ENCODE measurements around the gene TNF. TPM values are rescaled to one million over a fixed set of nuclear protein-coding genes. Genes with fewer than 3 reads are reported as not detected.

TNF gene
- total RNA-seq, 6 experiments from 2014 or later: 0.15 to 1.0 TPM; not detected in 4

- TF ChIP-seq CTCF (IDR thresholded peaks at IDR 0.05): no peak
- TF ChIP-seq POLR2A (IDR thresholded peaks at IDR 0.05): no peak
- Histone ChIP-seq H3K27me3 (no peaks in the 10 kb centered on the region), H3K36me3 (peaks cover 17 to 88% (median 54%) of the 10 kb centered on the region in 4 donors), H3K4me1 (peaks cover 0 to 4% (median under 1%) of the 10 kb centered on the region in 4 donors), H3K9me3 (no peaks in the 10 kb centered on the region), H3K27ac (no peak overlapping the region), H3K4me3 (no peak overlapping the region)
- no peak for ATAC-seq
- DNase-seq: no peak
- intact Hi-C loops (cut with DNase I): no loop called here
- WGBS (ENCODE audit: insufficient coverage, low coverage, low lambda C conversion rate, missing lambda C conversion rate): 93% methylated on average over 5 of the region's 10 CpGs
Observed at GRCh38 chr6:31626952-31627351, 51.6 kb downstream of the TNF start.

- Histone ChIP-seq H3K4me3 (no peak overlapping the region), H3K27ac (no peak overlapping the region), H3K36me3 (peaks cover 17 to 96% (median 54%) of the 10 kb centered on the region in 4 donors), H3K9me3 (no peaks in the 10 kb centered on the region), H3K4me1 (no peaks in the 10 kb centered on the region), H3K27me3 (no peaks in the 10 kb centered on the region)
- no peak for TF ChIP-seq POLR2A (IDR thresholded peaks at IDR 0.05)
- intact Hi-C loops (cut with DNase I): no loop called here
- WGBS (ENCODE audit: insufficient coverage, low coverage, low lambda C conversion rate, missing lambda C conversion rate): 95% methylated on average over 12 of the region's 19 CpGs
- DNase-seq: no peak
- no peak for ATAC-seq
Observed at GRCh38 chr6:31627690-31628287, 52.4 kb downstream of the TNF start.

Small RNA genes lying within 50 kb of the gene (small RNA-seq; reads per million reads assigned to genes)
- gene SNORA38 (4.7 to 13.7 reads per million in 2 experiments), gene SNORD117 (171 to 194 reads per million in 2 experiments), gene SNORD84 (0 reads per million in 2 experiments), gene UQCRHP1 (0 reads per million in 2 experiments)

Other genes starting within 250 kb of the TNF start
- 1,000 to 10,000 TPM in 1 of 6 experiments, 100 to 1,000 TPM in 5; 232 to 1,122 (median 585) TPM for gene HLA-B, start 218.4 kb upstream of the TNF start, total RNA-seq
- gene MICA, start 172.0 kb upstream of the TNF start, total RNA-seq: 10 to 100 TPM in 1 of 6 experiments, 1 to 10 TPM in 5; 2.5 to 10.9 (median 6.1) TPM
- 1 to 10 TPM in 4 of 6 experiments, under 1 TPM in 2; 0.48 to 2.0 (median 1.2) TPM for gene MICB, start 77.4 kb upstream of the TNF start, total RNA-seq
- gene MCCD1, start 46.6 kb upstream of the TNF start, total RNA-seq: not detected
- gene DDX39B, start 33.6 kb upstream of the TNF start, total RNA-seq: 100 to 1,000 TPM in 3 of 6 experiments, 10 to 100 TPM in 3; 85.2 to 145 (median 102) TPM
- gene ATP6V1G2, start 29.0 kb upstream of the TNF start, total RNA-seq: under 1 TPM in 3 of 6 experiments, not detected in 3; 0.29 to 0.43 (median 0.42) TPM
- 10 to 100 TPM in 1 of 6 experiments, 1 to 10 TPM in 5; 7.5 to 10.2 (median 8.3) TPM for gene NFKBIL1, start 28.0 kb upstream of the TNF start, total RNA-seq
- under 1 TPM in 1 of 6 experiments, not detected in 5; 0.20 TPM for gene LTA, start 3.3 kb upstream of the TNF start, total RNA-seq
- 1 to 10 TPM in 2 of 6 experiments, under 1 TPM in 4; 0.28 to 2.2 (median 0.62) TPM for gene LTB, start 6.9 kb downstream of the TNF start, total RNA-seq
- gene LST1, start 10.7 kb downstream of the TNF start, total RNA-seq: 10 to 100 TPM in 1 of 6 experiments, 1 to 10 TPM in 5; 1.5 to 21.5 (median 6.7) TPM
- under 1 TPM in 3 of 6 experiments, not detected in 3; 0.20 to 0.55 (median 0.46) TPM for gene NCR3, start 17.4 kb downstream of the TNF start, total RNA-seq
- 10 to 100 TPM in 4 of 6 experiments, 1 to 10 TPM in 2; 6.7 to 28.5 (median 13.0) TPM for gene AIF1, start 39.7 kb downstream of the TNF start, total RNA-seq
- gene PRRC2A, start 45.1 kb downstream of the TNF start, total RNA-seq: 10 to 100 TPM; 34.7 to 59.6 (median 39.4) TPM
- gene BAG6, start 77.1 kb downstream of the TNF start, total RNA-seq: 100 to 1,000 TPM; 114 to 196 (median 142) TPM
- gene APOM, start 80.3 kb downstream of the TNF start, total RNA-seq: 100 to 1,000 TPM; 100 to 182 (median 116) TPM
- gene C6orf47, start 85.2 kb downstream of the TNF start, total RNA-seq: 1 to 10 TPM; 6.6 to 8.7 (median 7.6) TPM
- gene GPANK1, start 89.4 kb downstream of the TNF start, total RNA-seq: 10 to 100 TPM in 1 of 6 experiments, 1 to 10 TPM in 5; 6.4 to 10.0 (median 8.0) TPM
- 100 to 1,000 TPM in 2 of 6 experiments, 10 to 100 TPM in 4; 52.5 to 171 (median 64.5) TPM for gene CSNK2B, start 90.5 kb downstream of the TNF start, total RNA-seq
- gene LY6G5B, start 94.4 kb downstream of the TNF start, total RNA-seq: 1 to 10 TPM in 5 of 6 experiments, under 1 TPM in 1; 0.98 to 5.7 (median 2.6) TPM
- gene LY6G5C, start 105.5 kb downstream of the TNF start, total RNA-seq: 1 to 10 TPM in 3 of 6 experiments, under 1 TPM in 3; 0.68 to 1.6 (median 1.2) TPM
- 10 to 100 TPM; 29.7 to 34.8 (median 31.2) TPM for gene ABHD16A, start 127.8 kb downstream of the TNF start, total RNA-seq
- not detected for gene LY6G6F, start 131.3 kb downstream of the TNF start, total RNA-seq
- not detected for gene LY6G6D, start 139.8 kb downstream of the TNF start, total RNA-seq
- gene LY6G6C, start 146.2 kb downstream of the TNF start, total RNA-seq: not detected
- gene MPIG6B, start 147.8 kb downstream of the TNF start, total RNA-seq: under 1 TPM in 2 of 6 experiments, not detected in 4; 0.33 to 0.56 TPM
- gene DDAH2, start 153.7 kb downstream of the TNF start, total RNA-seq: 10 to 100 TPM; 16.3 to 27.5 (median 19.1) TPM
- 100 to 1,000 TPM in 1 of 6 experiments, 10 to 100 TPM in 5; 36.7 to 123 (median 62.0) TPM for gene CLIC1, start 161.0 kb downstream of the TNF start, total RNA-seq
- gene MSH5, start 164.4 kb downstream of the TNF start, total RNA-seq: 1 to 10 TPM; 3.2 to 8.5 (median 4.3) TPM
- gene SAPCD1, start 187.1 kb downstream of the TNF start, total RNA-seq: 1 to 10 TPM in 2 of 6 experiments, under 1 TPM in 3, not detected in 1; 0.62 to 1.6 (median 0.90) TPM
- gene VWA7, start 201.8 kb downstream of the TNF start, total RNA-seq: 1 to 10 TPM; 1.2 to 5.2 (median 2.7) TPM
- 10 to 100 TPM; 31.0 to 58.1 (median 41.0) TPM for gene VARS1, start 220.2 kb downstream of the TNF start, total RNA-seq
- gene LSM2, start 231.4 kb downstream of the TNF start, total RNA-seq: 10 to 100 TPM; 11.0 to 26.1 (median 11.6) TPM
- gene HSPA1L, start 239.7 kb downstream of the TNF start, total RNA-seq: 1 to 10 TPM in 1 of 6 experiments, under 1 TPM in 5; 0.37 to 1.2 (median 0.56) TPM
- gene HSPA1A, start 240.0 kb downstream of the TNF start, total RNA-seq: 100 to 1,000 TPM in 2 of 6 experiments, 10 to 100 TPM in 4; 73.2 to 442 (median 80.2) TPM